ENCODE data around the gene WNT1.

DNA sequence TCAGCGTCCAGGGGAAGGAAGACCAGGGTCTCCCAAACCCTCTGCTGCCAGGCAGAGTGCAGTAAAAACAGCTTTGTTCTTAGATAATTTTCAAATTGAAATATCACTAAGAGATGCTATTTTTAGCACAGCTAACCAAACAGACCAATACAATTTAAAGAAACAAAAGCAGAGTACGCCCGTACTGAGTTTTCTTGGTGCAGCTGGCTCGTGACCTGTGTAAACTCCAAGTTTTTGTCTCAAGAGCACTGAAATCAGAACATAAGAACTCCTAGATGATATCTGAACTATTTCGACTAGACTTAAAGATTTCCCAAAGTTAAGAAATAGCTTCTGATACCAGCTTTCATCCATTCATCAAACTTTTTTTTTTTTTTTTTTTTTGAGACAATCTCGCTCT lies 31.2 kb upstream of the WNT1 start:
- TF ChIP-seq, protein P1, sequence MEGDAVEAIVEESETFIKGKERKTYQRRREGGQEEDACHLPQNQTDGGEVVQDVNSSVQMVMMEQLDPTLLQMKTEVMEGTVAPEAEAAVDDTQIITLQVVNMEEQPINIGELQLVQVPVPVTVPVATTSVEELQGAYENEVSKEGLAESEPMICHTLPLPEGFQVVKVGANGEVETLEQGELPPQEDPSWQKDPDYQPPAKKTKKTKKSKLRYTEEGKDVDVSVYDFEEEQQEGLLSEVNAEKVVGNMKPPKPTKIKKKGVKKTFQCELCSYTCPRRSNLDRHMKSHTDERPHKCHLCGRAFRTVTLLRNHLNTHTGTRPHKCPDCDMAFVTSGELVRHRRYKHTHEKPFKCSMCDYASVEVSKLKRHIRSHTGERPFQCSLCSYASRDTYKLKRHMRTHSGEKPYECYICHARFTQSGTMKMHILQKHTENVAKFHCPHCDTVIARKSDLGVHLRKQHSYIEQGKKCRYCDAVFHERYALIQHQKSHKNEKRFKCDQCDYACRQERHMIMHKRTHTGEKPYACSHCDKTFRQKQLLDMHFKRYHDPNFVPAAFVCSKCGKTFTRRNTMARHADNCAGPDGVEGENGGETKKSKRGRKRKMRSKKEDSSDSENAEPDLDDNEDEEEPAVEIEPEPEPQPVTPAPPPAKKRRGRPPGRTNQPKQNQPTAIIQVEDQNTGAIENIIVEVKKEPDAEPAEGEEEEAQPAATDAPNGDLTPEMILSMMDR (IDR thresholded peaks at IDR 0.05) = no peak
- TF ChIP-seq POLR2A (IDR thresholded peaks at IDR 0.05) (no peak), POLR2AphosphoS5 (IDR thresholded peaks at IDR 0.05) (no peak), EP300 (IDR thresholded peaks at IDR 0.05; ENCODE audit: low read depth) (no peak)

All from transverse colon (tissue), 4 donors.